ENCODE measurements around the gene NAPA. TPM values are rescaled to one million over a fixed set of nuclear protein-coding genes. Genes with fewer than 3 reads are reported as not detected.
A peak's percentile ranks its signal among the peaks of the same experiment; 100 is the strongest.

The NAPA gene
- total RNA-seq, 1 experiment from 2014 or later: 61.3 TPM

GRCh38 chr19:47547199-47547598 is 32.3 kb upstream of the NAPA start (continued):
- TF ChIP-seq, protein P1, sequence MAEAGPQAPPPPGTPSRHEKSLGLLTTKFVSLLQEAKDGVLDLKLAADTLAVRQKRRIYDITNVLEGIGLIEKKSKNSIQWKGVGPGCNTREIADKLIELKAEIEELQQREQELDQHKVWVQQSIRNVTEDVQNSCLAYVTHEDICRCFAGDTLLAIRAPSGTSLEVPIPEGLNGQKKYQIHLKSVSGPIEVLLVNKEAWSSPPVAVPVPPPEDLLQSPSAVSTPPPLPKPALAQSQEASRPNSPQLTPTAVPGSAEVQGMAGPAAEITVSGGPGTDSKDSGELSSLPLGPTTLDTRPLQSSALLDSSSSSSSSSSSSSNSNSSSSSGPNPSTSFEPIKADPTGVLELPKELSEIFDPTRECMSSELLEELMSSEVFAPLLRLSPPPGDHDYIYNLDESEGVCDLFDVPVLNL (CRISPR knock-in tag; IDR thresholded peaks at IDR 0.05; ENCODE audit: borderline replicate concordance, low read depth): no peak
- no peak for TF ChIP-seq GTF2I (CRISPR knock-in tag; conservative IDR thresholded peaks at IDR 0.05)

- Mint-ChIP-seq H3K36me3 (no peaks in the 10 kb centered on the region), H3K4me1 (peaks cover 4% of the 10 kb centered on the region), H3K27ac (no peak overlapping the region), H3K9me3 (no peaks in the 10 kb centered on the region), H3K4me3 (no peak overlapping the region), H3K27me3 (ENCODE audit: low read depth) (no peaks in the 10 kb centered on the region)
- ATAC-seq (peak; percentile 64), DNase-seq (ENCODE audit: low spot score) (peak; percentile 38)
- CTCF ChIA-PET: interaction anchor here (0.6 to 1.3 kb wide), 3 partner anchors 16 to 168 kb away, joined by 3 to 6 read pairs (median 3); no protein-coding TSS in a partner anchor
- POLR2A ChIA-PET: no interaction called here
- TF ChIP-seq TCF7 (CRISPR knock-in tag; IDR thresholded peaks at IDR 0.05; ENCODE audit: low read depth): no peak
- no peak for TF ChIP-seq NR3C1 (CRISPR knock-in tag; conservative IDR thresholded peaks at IDR 0.05; ENCODE audit: low read depth)
- TF ChIP-seq, protein P2, sequence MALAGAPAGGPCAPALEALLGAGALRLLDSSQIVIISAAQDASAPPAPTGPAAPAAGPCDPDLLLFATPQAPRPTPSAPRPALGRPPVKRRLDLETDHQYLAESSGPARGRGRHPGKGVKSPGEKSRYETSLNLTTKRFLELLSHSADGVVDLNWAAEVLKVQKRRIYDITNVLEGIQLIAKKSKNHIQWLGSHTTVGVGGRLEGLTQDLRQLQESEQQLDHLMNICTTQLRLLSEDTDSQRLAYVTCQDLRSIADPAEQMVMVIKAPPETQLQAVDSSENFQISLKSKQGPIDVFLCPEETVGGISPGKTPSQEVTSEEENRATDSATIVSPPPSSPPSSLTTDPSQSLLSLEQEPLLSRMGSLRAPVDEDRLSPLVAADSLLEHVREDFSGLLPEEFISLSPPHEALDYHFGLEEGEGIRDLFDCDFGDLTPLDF (CRISPR knock-in tag; IDR thresholded peaks at IDR 0.05): no peak
- TF ChIP-seq, protein P3, sequence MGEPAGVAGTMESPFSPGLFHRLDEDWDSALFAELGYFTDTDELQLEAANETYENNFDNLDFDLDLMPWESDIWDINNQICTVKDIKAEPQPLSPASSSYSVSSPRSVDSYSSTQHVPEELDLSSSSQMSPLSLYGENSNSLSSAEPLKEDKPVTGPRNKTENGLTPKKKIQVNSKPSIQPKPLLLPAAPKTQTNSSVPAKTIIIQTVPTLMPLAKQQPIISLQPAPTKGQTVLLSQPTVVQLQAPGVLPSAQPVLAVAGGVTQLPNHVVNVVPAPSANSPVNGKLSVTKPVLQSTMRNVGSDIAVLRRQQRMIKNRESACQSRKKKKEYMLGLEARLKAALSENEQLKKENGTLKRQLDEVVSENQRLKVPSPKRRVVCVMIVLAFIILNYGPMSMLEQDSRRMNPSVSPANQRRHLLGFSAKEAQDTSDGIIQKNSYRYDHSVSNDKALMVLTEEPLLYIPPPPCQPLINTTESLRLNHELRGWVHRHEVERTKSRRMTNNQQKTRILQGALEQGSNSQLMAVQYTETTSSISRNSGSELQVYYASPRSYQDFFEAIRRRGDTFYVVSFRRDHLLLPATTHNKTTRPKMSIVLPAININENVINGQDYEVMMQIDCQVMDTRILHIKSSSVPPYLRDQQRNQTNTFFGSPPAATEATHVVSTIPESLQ (CRISPR knock-in tag; IDR thresholded peaks at IDR 0.05): no peak
- no peak for TF ChIP-seq MXD4 (CRISPR knock-in tag; IDR thresholded peaks at IDR 0.05; ENCODE audit: borderline replicate concordance)
- no peak for TF ChIP-seq ATF3 (CRISPR knock-in tag; conservative IDR thresholded peaks at IDR 0.05)
- no peak for TF ChIP-seq AFF4 (CRISPR knock-in tag; IDR thresholded peaks at IDR 0.05; ENCODE audit: borderline replicate concordance)
- TF ChIP-seq ZNF232 (CRISPR knock-in tag; IDR thresholded peaks at IDR 0.05): no peak
- no peak for TF ChIP-seq ZNF416 (CRISPR knock-in tag; IDR thresholded peaks at IDR 0.05)
- no peak for TF ChIP-seq ZNF263 (CRISPR knock-in tag; IDR thresholded peaks at IDR 0.05; ENCODE audit: low read depth)
- no peak for TF ChIP-seq JUN (CRISPR knock-in tag; IDR thresholded peaks at IDR 0.05)
- TF ChIP-seq, protein P4, sequence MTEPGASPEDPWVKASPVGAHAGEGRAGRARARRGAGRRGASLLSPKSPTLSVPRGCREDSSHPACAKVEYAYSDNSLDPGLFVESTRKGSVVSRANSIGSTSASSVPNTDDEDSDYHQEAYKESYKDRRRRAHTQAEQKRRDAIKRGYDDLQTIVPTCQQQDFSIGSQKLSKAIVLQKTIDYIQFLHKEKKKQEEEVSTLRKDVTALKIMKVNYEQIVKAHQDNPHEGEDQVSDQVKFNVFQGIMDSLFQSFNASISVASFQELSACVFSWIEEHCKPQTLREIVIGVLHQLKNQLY (CRISPR knock-in tag; IDR thresholded peaks at IDR 0.05): no peak
- no peak for TF ChIP-seq FOXP1 (CRISPR knock-in tag; IDR thresholded peaks at IDR 0.05; ENCODE audit: borderline replicate concordance)
- TF ChIP-seq STAT6 (CRISPR knock-in tag; conservative IDR thresholded peaks at IDR 0.05; ENCODE audit: low read depth): no peak
These were observed 30.4 kb upstream of the NAPA start for GRCh38 chr19:47545061-47545948.
